Astrocyte (in vitro differentiated cells and primary cell): ENCODE measurements around the gene KIF26B.

Source experiments
- CTCF ChIP-seq: IDR thresholded peaks from 2 replicates; pipeline ENCODE4 v1.5.1; 2011; ENCODE audit warnings: low read depth, mild to moderate bottlenecking, inconsistent platforms, low read length, moderate library complexity; ENCODE audit not compliant: insufficient read depth
- EZH2 ChIP-seq: IDR thresholded peaks from 2 replicates; pipeline ENCODE4 v1.6.1; 2012; ENCODE audit warnings: mild to moderate bottlenecking, low read length, inconsistent platforms; ENCODE audit not compliant: insufficient read depth

GRCh38 chr1:245516284-245516759 is 361.5 kb downstream of the KIF26B start:
- TF ChIP-seq CTCF (no peak), EZH2 (no peak)
